Liver (tissue), 3 donors: ENCODE data around the gene COL8A1.

Experiments used
- JUND ChIP-seq, 2 donors: IDR thresholded peaks; 2 replicates each; pipeline ENCODE4 v1.6.1; 2016; ENCODE audit warnings: antibody characterized with exemption in 2 of 2
- RAD21 ChIP-seq, 2 donors: IDR thresholded peaks; 2 replicates each; pipeline ENCODE4 v1.6.1; 2016; ENCODE audit warnings: antibody characterized with exemption in 2 of 2, mild to moderate bottlenecking in 2 of 2
- RXRA ChIP-seq, 2 donors: IDR thresholded peaks; 2 replicates each; pipeline ENCODE4 v1.6.1; 2017 to 2018; ENCODE audit warnings: antibody characterized with exemption in 2 of 2, mild to moderate bottlenecking in 1 of 2
- SP1 ChIP-seq: IDR thresholded peaks from 2 replicates; pipeline ENCODE4 v1.6.1; 2018; ENCODE audit warnings: antibody characterized with exemption, mild to moderate bottlenecking
- TAF1 ChIP-seq: conservative IDR thresholded peaks from 2 replicates; pipeline ENCODE4 v1.6.1; 2016; ENCODE audit warnings: antibody characterized with exemption, mild to moderate bottlenecking
- YY1 ChIP-seq: IDR thresholded peaks from 2 replicates; pipeline ENCODE4 v1.6.1; 2016; ENCODE audit warnings: antibody characterized with exemption, mild to moderate bottlenecking
- TF ChIP-seq, protein P1 (sequence below): fragments of 150-350 bp; IDR thresholded peaks from 2 replicates; pipeline ENCODE4 v1.5.1; 2017; ENCODE audit warnings: improper control_type of control experiment, low read depth, low read length; ENCODE audit not compliant: missing input control
- TF ChIP-seq, protein P2 (sequence below): IDR thresholded peaks from 2 replicates; pipeline ENCODE4 v1.6.1; 2016; ENCODE audit warnings: antibody characterized with exemption
- donor health status: healthy.
- donor health status: healthy.

DNA sequence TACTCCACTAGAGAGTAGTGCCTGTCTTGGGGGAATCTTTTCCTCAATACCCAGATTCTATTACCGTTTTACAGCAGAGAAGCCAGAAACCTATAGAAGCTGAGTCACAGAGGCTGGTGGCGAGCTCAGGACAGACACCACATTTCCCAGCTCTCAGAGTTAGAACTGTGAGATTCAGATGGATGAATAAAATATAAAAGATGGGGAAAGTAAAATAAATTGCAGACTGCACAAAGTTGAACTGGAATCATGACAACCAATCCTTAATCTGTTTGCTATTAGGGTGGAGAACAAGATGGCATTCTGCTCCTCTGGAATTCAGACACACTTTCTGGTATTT is 138.8 kb downstream of the COL8A1 start:
- TF ChIP-seq, protein P1, sequence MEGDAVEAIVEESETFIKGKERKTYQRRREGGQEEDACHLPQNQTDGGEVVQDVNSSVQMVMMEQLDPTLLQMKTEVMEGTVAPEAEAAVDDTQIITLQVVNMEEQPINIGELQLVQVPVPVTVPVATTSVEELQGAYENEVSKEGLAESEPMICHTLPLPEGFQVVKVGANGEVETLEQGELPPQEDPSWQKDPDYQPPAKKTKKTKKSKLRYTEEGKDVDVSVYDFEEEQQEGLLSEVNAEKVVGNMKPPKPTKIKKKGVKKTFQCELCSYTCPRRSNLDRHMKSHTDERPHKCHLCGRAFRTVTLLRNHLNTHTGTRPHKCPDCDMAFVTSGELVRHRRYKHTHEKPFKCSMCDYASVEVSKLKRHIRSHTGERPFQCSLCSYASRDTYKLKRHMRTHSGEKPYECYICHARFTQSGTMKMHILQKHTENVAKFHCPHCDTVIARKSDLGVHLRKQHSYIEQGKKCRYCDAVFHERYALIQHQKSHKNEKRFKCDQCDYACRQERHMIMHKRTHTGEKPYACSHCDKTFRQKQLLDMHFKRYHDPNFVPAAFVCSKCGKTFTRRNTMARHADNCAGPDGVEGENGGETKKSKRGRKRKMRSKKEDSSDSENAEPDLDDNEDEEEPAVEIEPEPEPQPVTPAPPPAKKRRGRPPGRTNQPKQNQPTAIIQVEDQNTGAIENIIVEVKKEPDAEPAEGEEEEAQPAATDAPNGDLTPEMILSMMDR = no peak
- TF ChIP-seq TAF1 = no peak
- no peak for TF ChIP-seq JUND (IDR thresholded peaks at IDR 0.05)
- TF ChIP-seq YY1 = no peak
- no peak for TF ChIP-seq RXRA (IDR thresholded peaks at IDR 0.05)
- TF ChIP-seq, protein P2, sequence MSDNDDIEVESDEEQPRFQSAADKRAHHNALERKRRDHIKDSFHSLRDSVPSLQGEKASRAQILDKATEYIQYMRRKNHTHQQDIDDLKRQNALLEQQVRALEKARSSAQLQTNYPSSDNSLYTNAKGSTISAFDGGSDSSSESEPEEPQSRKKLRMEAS = no peak
- TF ChIP-seq SP1 = no peak
- TF ChIP-seq RAD21 (IDR thresholded peaks at IDR 0.05) = no peak
